GM23248 (cell line): ENCODE results near the gene LATS2.

ENCODE experiments used
- EZH2 ChIP-seq: fragments of 200-600 bp; sonication (generic); IDR thresholded peaks from 2 replicates; pipeline ENCODE4 v1.6.1; 2018; ENCODE audit warnings: antibody characterized with exemption, mild to moderate bottlenecking; ENCODE audit not compliant: insufficient read depth, poor library complexity, severe bottlenecking
- EZH2phosphoT487 ChIP-seq: fragments of 200-600 bp; sonication (generic); IDR thresholded peaks from 2 replicates; pipeline ENCODE4 v1.6.1; 2018; ENCODE audit warnings: antibody characterized with exemption, moderate library complexity, mild to moderate bottlenecking, low read depth; ENCODE audit not compliant: insufficient read depth

DNA sequence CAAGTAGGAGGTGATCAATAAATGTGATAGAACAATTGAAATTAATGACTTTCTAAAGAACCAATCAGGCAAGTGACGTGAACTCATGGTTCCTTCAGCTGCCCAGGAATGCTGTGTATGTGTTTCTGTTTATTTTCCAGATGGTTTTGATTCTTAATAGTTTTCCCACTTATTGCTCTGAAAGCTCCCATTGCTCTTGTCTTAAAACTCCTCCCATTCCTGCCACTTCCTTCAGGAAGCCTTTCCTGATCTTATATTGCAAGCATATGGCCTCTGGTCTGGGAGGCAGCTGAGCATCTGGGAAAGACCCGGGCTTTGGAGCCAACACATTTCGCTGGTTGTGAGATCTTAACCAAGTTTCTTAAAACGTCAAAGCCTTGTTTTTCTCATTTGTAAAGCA, 17.1 kb upstream of the LATS2 start:
- TF ChIP-seq EZH2, result no peak
- TF ChIP-seq EZH2phosphoT487, result no peak
